Measurements from ENCODE around the gene ADO. TPM values are rescaled to one million over a fixed set of nuclear protein-coding genes. Genes with fewer than 3 reads are reported as not detected.

The ADO gene
- total and polyA plus RNA-seq, 10 of the 15 experiments (the other 5 are each of a cell fraction or from before 2014, with no cell fraction given), result 4.3 to 44.6 (median 18.7) TPM

DNA sequence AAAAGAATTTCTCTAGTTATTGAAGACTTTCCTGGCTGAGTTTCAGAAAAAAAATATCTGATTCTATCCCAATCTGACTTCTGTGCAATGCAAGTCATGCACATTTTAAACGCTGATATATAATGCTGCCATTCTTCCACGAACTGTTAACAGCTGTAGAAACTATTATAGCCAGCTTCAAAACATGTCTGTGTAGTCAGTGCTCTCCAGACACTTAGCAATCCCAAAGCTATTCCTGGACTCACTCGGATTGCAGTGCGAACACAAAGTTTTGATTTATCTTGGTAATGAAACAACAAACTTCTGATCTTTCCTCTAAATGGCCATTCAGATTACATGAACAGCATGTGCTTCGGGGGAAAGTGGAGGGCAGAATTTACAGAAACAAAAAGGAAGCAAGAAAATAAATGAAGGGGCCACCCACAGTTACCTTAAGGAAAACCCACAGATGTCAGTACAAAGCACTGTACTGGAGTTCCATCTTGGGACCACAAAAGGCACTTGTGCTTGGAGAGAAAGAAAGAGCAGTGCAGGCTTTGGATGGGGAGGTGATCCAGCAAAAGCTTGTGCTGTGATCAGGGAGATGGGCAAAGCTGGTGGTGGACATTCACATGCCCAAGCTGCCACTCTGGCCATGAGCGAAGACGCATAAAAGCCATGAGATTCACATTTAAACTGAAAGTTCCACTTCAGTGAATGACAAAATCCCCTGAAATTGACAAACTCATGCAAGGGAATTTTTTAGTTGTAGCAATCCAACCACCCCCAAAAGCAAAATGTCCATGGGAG lies 32.1 kb upstream of the ADO start:
- ChIA-PET CTCF (interaction anchor here (0.6 to 5.0 kb wide), 8 partner anchors 13 to 162 kb away, joined by 3 to 35 read pairs (median 6); no protein-coding TSS in a partner anchor), RAD21 (ENCODE audit: unreplicated experiment) (interaction anchor here (0.8 to 5.9 kb wide), 14 partner anchors 11 to 311 kb away, joined by 3 to 69 read pairs (median 4); no protein-coding TSS in a partner anchor), POLR2A (interaction anchor here (0.5 to 4.4 kb wide), 12 partner anchors 9 to 242 kb away, joined by 3 to 43 read pairs (median 4); partner anchors contain the start of gene EGR2), SMC1A (ENCODE audit: uncharacterized antibody, unreplicated experiment) (interaction anchor here (0.6 to 9.4 kb wide), 25 partner anchors 9 to 162 kb away, joined by 3 to 124 read pairs (median 5); partner anchors contain the start of gene EGR2)
- DNase-seq (ENCODE audit: low read depth, low spot score) (no peak), ATAC-seq (peak; percentile 54), FAIRE-seq (no peak)
- Histone ChIP-seq H3K27me3 (replicated peaks in 1 of 2; ENCODE audit: control insufficient read depth in 2 of 2, insufficient read depth in 2 of 2, low read length in 1 of 2) (no peaks in the 10 kb centered on the region), H3K36me3 (ENCODE audit: control insufficient read depth in 2 of 2, insufficient read depth in 2 of 2, low read length in 1 of 2) (no peaks in the 10 kb centered on the region), H4K20me1 (ENCODE audit: control insufficient read depth, insufficient read depth) (no peaks in the 10 kb centered on the region), H3K9me3 (replicated peaks; ENCODE audit: control insufficient read depth, insufficient read depth, low read length) (no peaks in the 10 kb centered on the region; the same call in 1 of the 3 replicates), H3K4me3 (no peak overlapping the region; the same call in 1 of the 2 replicates), H2AFZ (ENCODE audit: control insufficient read depth, low read depth, low read length) (peak overlapping the region; percentile 63), H3K79me2 (ENCODE audit: control insufficient read depth, insufficient read depth, low read length) (no peaks in the 10 kb centered on the region), H3K27ac (ENCODE audit: control insufficient read depth, insufficient read depth) (peak overlapping the region; percentile 41), H3K4me1 (ENCODE audit: control insufficient read depth, insufficient read depth, low read length) (peaks cover 31% of the 10 kb centered on the region), H3K9ac (ENCODE audit: control insufficient read depth, insufficient read depth, low read length) (no peak overlapping the region; the same call in 1 of the 2 replicates), H3K4me2 (ENCODE audit: control insufficient read depth, insufficient read depth) (peak overlapping the region; percentile 80)
- BruUV-seq (replicated peaks), result TSS peak; percentile 96
- intact Hi-C loops (cut with micrococcal nuclease; ENCODE audit: unreplicated experiment), result no loop called here
- in situ Hi-C loops (cut with MboI), result no loop called here
- 43% methylated on average over 7 of the region's 7 CpGs for WGBS (ENCODE audit: insufficient coverage, insufficient replicate concordance, low lambda C conversion rate, missing lambda C conversion rate)
- TF ChIP-seq SUZ12 (IDR thresholded peaks at IDR 0.05; ENCODE audit: unreplicated experiment) (no peak), POLR2A (IDR thresholded peaks at IDR 0.05; ENCODE audit: low read depth, low read length) (no peak), MYB (IDR thresholded peaks at IDR 0.05; ENCODE audit: borderline replicate concordance, low read depth, low read length) (no peak), CREB1 (IDR thresholded peaks at IDR 0.05; ENCODE audit: low read depth) (no peak), HDGF (IDR thresholded peaks at IDR 0.05) (no peak), IKZF2 (IDR thresholded peaks at IDR 0.05) (peak in 1 of 2 experiments; percentile 53; a peak in 1 of 4 replicates), BMI1 (IDR thresholded peaks at IDR 0.05; ENCODE audit: borderline replicate concordance) (no peak), POLR2AphosphoS5 (IDR thresholded peaks at IDR 0.05; ENCODE audit: low read length) (peak; percentile 58; the same call in 1 of the 2 replicates), MTA2 (IDR thresholded peaks at IDR 0.05; ENCODE audit: low read depth) (0 out of 2 replicates have a peak, but pooled peaks have one; percentile 16), ESRRA (IDR thresholded peaks at IDR 0.05; ENCODE audit: low read length) (no peak), NR2F1 (conservative IDR thresholded peaks at IDR 0.05) (no peak), ZNF24 (IDR thresholded peaks at IDR 0.05) (no peak), EED (IDR thresholded peaks at IDR 0.05; ENCODE audit: low read depth) (peak; percentile 57), NFXL1 (IDR thresholded peaks at IDR 0.05; ENCODE audit: borderline replicate concordance) (no peak), NFIC (IDR thresholded peaks at IDR 0.05; ENCODE audit: low read depth, low read length) (peak; percentile 80; the same call in 1 of the 2 replicates), YY1 (IDR thresholded peaks at IDR 0.05; ENCODE audit: low read depth, low read length) (peak; percentile 38; the same call in 1 of the 2 replicates)
- TF ChIP-seq, protein P1, sequence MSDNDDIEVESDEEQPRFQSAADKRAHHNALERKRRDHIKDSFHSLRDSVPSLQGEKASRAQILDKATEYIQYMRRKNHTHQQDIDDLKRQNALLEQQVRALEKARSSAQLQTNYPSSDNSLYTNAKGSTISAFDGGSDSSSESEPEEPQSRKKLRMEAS (IDR thresholded peaks at IDR 0.05; ENCODE audit: low read depth, low read length), result 0 out of 2 replicates have a peak, but pooled peaks have one; percentile 23
- TF ChIP-seq, protein P2, sequence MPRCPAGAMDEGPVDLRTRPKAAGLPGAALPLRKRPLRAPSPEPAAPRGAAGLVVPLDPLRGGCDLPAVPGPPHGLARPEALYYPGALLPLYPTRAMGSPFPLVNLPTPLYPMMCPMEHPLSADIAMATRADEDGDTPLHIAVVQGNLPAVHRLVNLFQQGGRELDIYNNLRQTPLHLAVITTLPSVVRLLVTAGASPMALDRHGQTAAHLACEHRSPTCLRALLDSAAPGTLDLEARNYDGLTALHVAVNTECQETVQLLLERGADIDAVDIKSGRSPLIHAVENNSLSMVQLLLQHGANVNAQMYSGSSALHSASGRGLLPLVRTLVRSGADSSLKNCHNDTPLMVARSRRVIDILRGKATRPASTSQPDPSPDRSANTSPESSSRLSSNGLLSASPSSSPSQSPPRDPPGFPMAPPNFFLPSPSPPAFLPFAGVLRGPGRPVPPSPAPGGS (IDR thresholded peaks at IDR 0.05; ENCODE audit: borderline replicate concordance, insufficient read depth, low read depth, low read length, poor library complexity, severe bottlenecking), result peak; percentile 44
- TF ChIP-seq, protein P3, sequence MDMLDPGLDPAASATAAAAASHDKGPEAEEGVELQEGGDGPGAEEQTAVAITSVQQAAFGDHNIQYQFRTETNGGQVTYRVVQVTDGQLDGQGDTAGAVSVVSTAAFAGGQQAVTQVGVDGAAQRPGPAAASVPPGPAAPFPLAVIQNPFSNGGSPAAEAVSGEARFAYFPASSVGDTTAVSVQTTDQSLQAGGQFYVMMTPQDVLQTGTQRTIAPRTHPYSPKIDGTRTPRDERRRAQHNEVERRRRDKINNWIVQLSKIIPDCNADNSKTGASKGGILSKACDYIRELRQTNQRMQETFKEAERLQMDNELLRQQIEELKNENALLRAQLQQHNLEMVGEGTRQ (IDR thresholded peaks at IDR 0.05; ENCODE audit: borderline replicate concordance, low read depth, low read length), result no peak
- TF ChIP-seq, protein P4, sequence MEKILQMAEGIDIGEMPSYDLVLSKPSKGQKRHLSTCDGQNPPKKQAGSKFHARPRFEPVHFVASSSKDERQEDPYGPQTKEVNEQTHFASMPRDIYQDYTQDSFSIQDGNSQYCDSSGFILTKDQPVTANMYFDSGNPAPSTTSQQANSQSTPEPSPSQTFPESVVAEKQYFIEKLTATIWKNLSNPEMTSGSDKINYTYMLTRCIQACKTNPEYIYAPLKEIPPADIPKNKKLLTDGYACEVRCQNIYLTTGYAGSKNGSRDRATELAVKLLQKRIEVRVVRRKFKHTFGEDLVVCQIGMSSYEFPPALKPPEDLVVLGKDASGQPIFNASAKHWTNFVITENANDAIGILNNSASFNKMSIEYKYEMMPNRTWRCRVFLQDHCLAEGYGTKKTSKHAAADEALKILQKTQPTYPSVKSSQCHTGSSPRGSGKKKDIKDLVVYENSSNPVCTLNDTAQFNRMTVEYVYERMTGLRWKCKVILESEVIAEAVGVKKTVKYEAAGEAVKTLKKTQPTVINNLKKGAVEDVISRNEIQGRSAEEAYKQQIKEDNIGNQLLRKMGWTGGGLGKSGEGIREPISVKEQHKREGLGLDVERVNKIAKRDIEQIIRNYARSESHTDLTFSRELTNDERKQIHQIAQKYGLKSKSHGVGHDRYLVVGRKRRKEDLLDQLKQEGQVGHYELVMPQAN (conservative IDR thresholded peaks at IDR 0.05), result no peak
